DOHH2 (cell line): ENCODE results near the gene KIF1A.

ENCODE experiments used
- H3F3A ChIP-seq: fragments of 200-600 bp; sonication (generic), shearing (Covaris generic); 2 replicates; pipeline ENCODE4 v1.6.0; 2016; ENCODE audit warnings: antibody characterized with exemption, mild to moderate bottlenecking; ENCODE audit not compliant: control insufficient read depth, insufficient read depth
- H3K27ac ChIP-seq: fragments of 200-600 bp; sonication (generic); 2 replicates; pipeline ENCODE4 v1.5.1; 2014; ENCODE audit warnings: low read depth, mild to moderate bottlenecking, low read length, moderate library complexity
- H3K27me3 ChIP-seq: fragments of 200-600 bp; sonication (generic); 2 replicates; pipeline ENCODE4 v1.6.1; 2014; ENCODE audit warnings: mild to moderate bottlenecking, low read length, mixed read lengths; ENCODE audit not compliant: control insufficient read depth
- H3K36me3 ChIP-seq: fragments of 200-600 bp; sonication (generic); 2 replicates; pipeline ENCODE4 v1.6.1; 2014; ENCODE audit warnings: mild to moderate bottlenecking, low read length, moderate library complexity, mixed read lengths; ENCODE audit not compliant: control insufficient read depth
- H3K4me1 ChIP-seq: fragments of 200-600 bp; sonication (generic); 2 replicates; pipeline ENCODE4 v1.6.1; 2014; ENCODE audit warnings: mild to moderate bottlenecking, low read length, mixed read lengths; ENCODE audit not compliant: control insufficient read depth
- H3K4me2 ChIP-seq: fragments of 200-600 bp; sonication (generic); 2 replicates; pipeline ENCODE4 v1.6.0; 2014; ENCODE audit warnings: mild to moderate bottlenecking, low read length, moderate library complexity
- H3K4me3 ChIP-seq: fragments of 200-600 bp; sonication (generic); 2 replicates; pipeline ENCODE4 v1.5.1; 2014; ENCODE audit warnings: mild to moderate bottlenecking, low read length, mixed read lengths
- H3K79me2 ChIP-seq: fragments of 200-600 bp; sonication (generic); 2 replicates; pipeline ENCODE4 v1.6.1; 2014; ENCODE audit warnings: mild to moderate bottlenecking, low read length, mixed read lengths; ENCODE audit not compliant: control insufficient read depth
- H3K9me2 ChIP-seq: fragments of 200-600 bp; sonication (generic); replicated peaks from 2 replicates; pipeline ENCODE4 v1.6.1; 2014; ENCODE audit warnings: mild to moderate bottlenecking, low read length, mixed read lengths; ENCODE audit not compliant: control insufficient read depth
- H3K9me3 ChIP-seq: fragments of 200-600 bp; sonication (generic); 2 replicates; pipeline ENCODE4 v1.6.1; 2014; ENCODE audit warnings: antibody characterized with exemption, low read length, mixed read lengths; ENCODE audit not compliant: control insufficient read depth, insufficient read depth
- H4K20me1 ChIP-seq: fragments of 200-600 bp; sonication (generic); 2 replicates; pipeline ENCODE4 v1.6.0; 2014; ENCODE audit warnings: low read depth, mild to moderate bottlenecking, antibody characterized with exemption, low read length, moderate library complexity; ENCODE audit not compliant: control insufficient read depth, insufficient read depth
- EZH2phosphoT487 ChIP-seq: fragments of 200-600 bp; sonication (generic); IDR thresholded peaks from 2 replicates; pipeline ENCODE4 v1.6.1; 2017; ENCODE audit warnings: borderline replicate concordance, mild to moderate bottlenecking, antibody characterized with exemption, low read length, moderate library complexity, mixed read lengths
- TF ChIP-seq, protein P1 (sequence below): fragments of 200-600 bp; sonication (generic); IDR thresholded peaks from one replicate; pipeline ENCODE4 v1.5.1; 2014; ENCODE audit warnings: antibody characterized with exemption, mild to moderate bottlenecking, low read depth, low read length; ENCODE audit not compliant: poor library complexity, severe bottlenecking

KIF1A gene

DNA sequence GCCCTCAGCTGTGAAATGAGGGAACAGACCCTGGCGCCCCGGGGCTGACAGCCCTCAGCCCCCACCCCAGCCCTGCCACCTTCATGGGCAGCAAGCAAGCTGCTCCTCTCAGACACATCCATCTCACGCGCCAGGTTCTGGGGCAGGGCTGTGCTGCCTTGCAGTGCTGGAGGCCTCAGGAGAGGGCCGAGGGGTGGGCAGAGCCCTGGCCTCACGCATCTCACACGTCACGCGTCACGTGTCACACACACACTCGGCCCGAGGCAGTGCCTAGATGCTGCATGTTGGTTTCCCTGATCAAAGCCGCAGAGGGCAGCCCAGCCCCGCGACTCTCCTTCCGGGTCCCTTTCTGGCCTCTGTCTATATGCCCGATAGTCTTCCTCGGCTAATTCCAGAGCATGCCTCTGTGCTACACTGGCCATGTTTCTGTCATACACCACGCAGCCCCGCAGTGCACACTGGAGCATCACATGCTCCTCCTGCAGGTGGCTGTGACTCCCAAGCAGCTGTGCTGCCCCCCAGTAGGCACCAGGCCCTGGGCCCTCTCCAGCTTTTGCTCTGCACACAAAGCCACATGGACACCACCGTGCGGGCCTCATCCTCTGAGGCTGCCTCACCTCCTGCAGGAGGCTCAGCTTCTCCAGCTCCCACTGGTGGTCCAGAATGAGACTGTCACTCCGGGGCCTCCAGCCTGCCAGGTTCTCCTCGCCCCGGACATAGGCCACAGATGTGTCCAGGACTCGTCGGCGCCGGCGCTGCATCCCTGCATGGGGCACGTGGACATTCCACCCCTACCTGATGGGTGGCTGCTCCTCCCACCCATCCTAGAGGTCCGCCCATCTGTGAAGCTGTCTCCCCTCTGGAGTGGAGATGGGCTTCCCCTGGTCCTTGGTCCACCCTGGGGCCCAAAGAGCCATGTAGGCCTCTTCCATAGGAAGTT lies 97.0 kb downstream of the KIF1A start:
- no peak overlapping the region for H3K4me2 ChIP-seq
- no peaks in the 10 kb centered on the region for H4K20me1 ChIP-seq
- H3K27me3 ChIP-seq, result no peaks in the 10 kb centered on the region
- no peaks in the 10 kb centered on the region for H3F3A ChIP-seq
- H3K9me2 ChIP-seq, result no peaks in the 10 kb centered on the region
- no peaks in the 10 kb centered on the region for H3K9me3 ChIP-seq
- no peak overlapping the region for H3K4me3 ChIP-seq
- no peaks in the 10 kb centered on the region for H3K79me2 ChIP-seq
- no peaks in the 10 kb centered on the region for H3K36me3 ChIP-seq
- no peak overlapping the region for H3K27ac ChIP-seq
- H3K4me1 ChIP-seq, result no peaks in the 10 kb centered on the region
- TF ChIP-seq, protein P1, sequence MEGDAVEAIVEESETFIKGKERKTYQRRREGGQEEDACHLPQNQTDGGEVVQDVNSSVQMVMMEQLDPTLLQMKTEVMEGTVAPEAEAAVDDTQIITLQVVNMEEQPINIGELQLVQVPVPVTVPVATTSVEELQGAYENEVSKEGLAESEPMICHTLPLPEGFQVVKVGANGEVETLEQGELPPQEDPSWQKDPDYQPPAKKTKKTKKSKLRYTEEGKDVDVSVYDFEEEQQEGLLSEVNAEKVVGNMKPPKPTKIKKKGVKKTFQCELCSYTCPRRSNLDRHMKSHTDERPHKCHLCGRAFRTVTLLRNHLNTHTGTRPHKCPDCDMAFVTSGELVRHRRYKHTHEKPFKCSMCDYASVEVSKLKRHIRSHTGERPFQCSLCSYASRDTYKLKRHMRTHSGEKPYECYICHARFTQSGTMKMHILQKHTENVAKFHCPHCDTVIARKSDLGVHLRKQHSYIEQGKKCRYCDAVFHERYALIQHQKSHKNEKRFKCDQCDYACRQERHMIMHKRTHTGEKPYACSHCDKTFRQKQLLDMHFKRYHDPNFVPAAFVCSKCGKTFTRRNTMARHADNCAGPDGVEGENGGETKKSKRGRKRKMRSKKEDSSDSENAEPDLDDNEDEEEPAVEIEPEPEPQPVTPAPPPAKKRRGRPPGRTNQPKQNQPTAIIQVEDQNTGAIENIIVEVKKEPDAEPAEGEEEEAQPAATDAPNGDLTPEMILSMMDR, result no peak
- no peak for TF ChIP-seq EZH2phosphoT487

DNA sequence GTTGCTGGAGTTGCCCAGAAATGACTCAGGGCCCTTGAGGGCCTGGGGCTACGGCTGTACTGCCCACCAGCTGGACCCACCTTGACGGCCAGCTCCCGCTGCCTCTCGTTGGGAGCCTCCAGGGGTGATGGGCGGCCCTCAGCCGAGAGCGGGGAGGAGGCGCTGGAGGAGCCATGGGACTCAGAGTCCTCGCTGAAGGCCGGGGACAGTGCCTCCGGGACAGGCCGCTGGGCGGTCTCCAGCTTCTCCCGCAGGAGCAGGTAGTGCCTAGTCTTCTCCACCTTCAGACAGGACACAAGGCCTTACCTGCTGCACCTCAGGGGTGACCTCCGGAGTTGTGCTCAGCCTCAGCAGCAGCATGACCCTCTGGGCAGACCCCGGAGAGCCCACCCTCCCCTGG lies 97.6 kb downstream of the KIF1A start:
- H3K27me3 ChIP-seq, result no peaks in the 10 kb centered on the region
- H3K36me3 ChIP-seq, result no peaks in the 10 kb centered on the region

DNA sequence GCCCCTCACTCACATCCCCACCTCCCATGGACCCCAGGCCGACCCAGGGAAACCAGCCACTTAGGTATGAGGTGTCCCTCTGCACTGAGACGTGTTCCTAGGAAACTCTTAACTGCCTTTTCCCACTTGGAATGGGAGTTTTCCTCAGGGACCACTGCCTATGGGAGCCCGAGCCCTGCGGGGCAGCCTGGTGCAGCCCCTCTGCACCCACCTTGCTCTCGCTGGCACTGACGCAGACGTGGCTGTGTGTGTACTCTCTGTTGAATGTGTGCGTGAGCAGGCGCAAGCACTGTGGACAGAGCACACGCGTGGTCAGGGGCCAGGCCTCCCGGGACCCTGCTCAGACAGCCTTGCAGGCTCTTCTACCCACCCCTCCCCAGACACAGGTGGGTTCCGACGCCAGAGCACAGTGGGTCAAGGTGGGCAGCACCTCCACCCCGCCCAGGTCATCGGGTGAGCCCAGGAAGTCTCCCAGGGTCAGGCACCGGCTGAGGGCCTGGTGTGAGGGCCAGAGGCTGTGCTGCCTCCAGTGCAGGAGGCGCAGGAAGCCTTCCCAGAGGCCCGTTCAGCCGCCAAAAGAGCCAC lies 98.3 kb downstream of the KIF1A start:
- no peaks in the 10 kb centered on the region for H3F3A ChIP-seq
- H3K79me2 ChIP-seq, result no peaks in the 10 kb centered on the region
- H3K4me1 ChIP-seq, result no peaks in the 10 kb centered on the region
- TF ChIP-seq, protein P1, result no peak
- TF ChIP-seq EZH2phosphoT487, result no peak
- no peaks in the 10 kb centered on the region for H3K9me2 ChIP-seq
- no peaks in the 10 kb centered on the region for H3K36me3 ChIP-seq
- no peak overlapping the region for H3K4me3 ChIP-seq
- H3K4me2 ChIP-seq, result no peak overlapping the region
- no peak overlapping the region for H3K27ac ChIP-seq
- no peaks in the 10 kb centered on the region for H4K20me1 ChIP-seq
- no peaks in the 10 kb centered on the region for H3K9me3 ChIP-seq
- H3K27me3 ChIP-seq, result no peaks in the 10 kb centered on the region

More for the DNA sequence above, 97.6 kb downstream of the KIF1A start:
- no peaks in the 10 kb centered on the region for H3K4me1 ChIP-seq
- no peak overlapping the region for H3K4me2 ChIP-seq
- no peaks in the 10 kb centered on the region for H3K9me3 ChIP-seq
- no peaks in the 10 kb centered on the region for H3K9me2 ChIP-seq
- TF ChIP-seq, protein P1, result no peak
- TF ChIP-seq EZH2phosphoT487, result no peak
- H3K79me2 ChIP-seq, result no peaks in the 10 kb centered on the region
- no peaks in the 10 kb centered on the region for H3F3A ChIP-seq
- no peak overlapping the region for H3K4me3 ChIP-seq
- H3K27ac ChIP-seq, result no peak overlapping the region
- H4K20me1 ChIP-seq, result no peaks in the 10 kb centered on the region
